Glutamatergic neuron (in vitro differentiated cells): Measurements from ENCODE around the gene QKI. TPM values are rescaled to one million over a fixed set of nuclear protein-coding genes. Genes with fewer than 3 reads are reported as not detected.

Experiments
- DNase-seq: peaks from one replicate; pipeline ENCODE4 v3.0.0; 2022
- H3K27ac Mint-ChIP-seq: one replicate; pipeline ENCODE4 v1.8.0; 2020; ENCODE audit warnings: mild to moderate bottlenecking, mixed read lengths, inconsistent platforms; ENCODE audit not compliant: unreplicated experiment
- H3K27me3 Mint-ChIP-seq: one replicate; pipeline ENCODE4 v1.8.0; 2020; ENCODE audit warnings: mild to moderate bottlenecking, moderate library complexity, mixed read lengths, inconsistent platforms; ENCODE audit not compliant: unreplicated experiment
- H3K36me3 Mint-ChIP-seq: one replicate; pipeline ENCODE4 v1.8.0; 2020; ENCODE audit warnings: mild to moderate bottlenecking, mixed read lengths, inconsistent platforms; ENCODE audit not compliant: unreplicated experiment
- H3K4me1 Mint-ChIP-seq: one replicate; pipeline ENCODE4 v1.8.0; 2020; ENCODE audit warnings: mild to moderate bottlenecking, low read depth, mixed read lengths, inconsistent platforms; ENCODE audit not compliant: unreplicated experiment
- H3K4me3 Mint-ChIP-seq: one replicate; pipeline ENCODE4 v1.8.0; 2020; ENCODE audit warnings: mild to moderate bottlenecking, mixed read lengths, inconsistent platforms; ENCODE audit not compliant: unreplicated experiment
- H3K9me3 Mint-ChIP-seq: one replicate; pipeline ENCODE4 v1.8.0; 2020; ENCODE audit warnings: mild to moderate bottlenecking, moderate library complexity, mixed read lengths, inconsistent platforms; ENCODE audit not compliant: unreplicated experiment
- CTCF ChIP-seq: fragments of 200-600 bp; sonication (generic); IDR thresholded peaks from one replicate; pipeline ENCODE4 v1.5.0; 2021; ENCODE audit not compliant: partially characterized antibody, unreplicated experiment
- total RNA-seq: library from RNA; stranded (reverse); fragmentation: NEBNext Ultra II Directional; extraction: Animal tissue kit (Norgen Biotek cat#: 25700); gene quantifications from one replicate; pipeline ENCODE4 v1.2.1, GENCODE V29; 2021; ENCODE audit not compliant: unreplicated experiment

QKI gene
- total RNA-seq, 1 donor from 2014 or later = 50.5 TPM

- no peaks in the 10 kb centered on the region for H3K27me3 Mint-ChIP-seq
- no peak for TF ChIP-seq CTCF
- peaks cover 8% of the 10 kb centered on the region for H3K4me1 Mint-ChIP-seq
- H3K36me3 Mint-ChIP-seq = no peaks in the 10 kb centered on the region
- no peaks in the 10 kb centered on the region for H3K9me3 Mint-ChIP-seq
- no peak overlapping the region for H3K4me3 Mint-ChIP-seq
- no peak overlapping the region for H3K27ac Mint-ChIP-seq
- no peak for DNase-seq
Observed at GRCh38 chr6:163460307-163460782, 45.8 kb downstream of the QKI start.

- no peak for TF ChIP-seq CTCF
- Mint-ChIP-seq H3K36me3 (no peaks in the 10 kb centered on the region), H3K4me3 (no peak overlapping the region), H3K27me3 (no peaks in the 10 kb centered on the region), H3K4me1 (peaks cover 6% of the 10 kb centered on the region), H3K27ac (no peak overlapping the region), H3K9me3 (no peaks in the 10 kb centered on the region)
- no peak for DNase-seq
Observed at GRCh38 chr6:163461696-163462095, 47.2 kb downstream of the QKI start.

- no peak for TF ChIP-seq CTCF
- Mint-ChIP-seq H3K27me3 (no peaks in the 10 kb centered on the region), H3K4me3 (no peak overlapping the region)
Observed at GRCh38 chr6:163463180-163463579, 48.7 kb downstream of the QKI start.

GRCh38 chr6:163463795-163464194, 49.3 kb downstream of the QKI start:
- H3K27me3 Mint-ChIP-seq = no peaks in the 10 kb centered on the region
- no peak overlapping the region for H3K27ac Mint-ChIP-seq
- DNase-seq = no peak
- H3K4me1 Mint-ChIP-seq = peaks cover 8% of the 10 kb centered on the region
- no peak for TF ChIP-seq CTCF
- H3K4me3 Mint-ChIP-seq = no peak overlapping the region
- no peaks in the 10 kb centered on the region for H3K9me3 Mint-ChIP-seq
- H3K36me3 Mint-ChIP-seq = no peaks in the 10 kb centered on the region

More at GRCh38 chr6:163463180-163463579, 48.7 kb downstream of the QKI start:
- Mint-ChIP-seq H3K27ac (no peak overlapping the region), H3K4me1 (peaks cover 4% of the 10 kb centered on the region), H3K9me3 (no peaks in the 10 kb centered on the region), H3K36me3 (no peaks in the 10 kb centered on the region)
- DNase-seq = no peak

- TF ChIP-seq CTCF = no peak
- Mint-ChIP-seq H3K36me3 (peaks cover 21% of the 10 kb centered on the region), H3K27ac (no peak overlapping the region), H3K27me3 (no peaks in the 10 kb centered on the region), H3K4me3 (no peak overlapping the region), H3K4me1 (peaks cover 6% of the 10 kb centered on the region), H3K9me3 (peaks cover 4% of the 10 kb centered on the region)
- DNase-seq = no peak
Observed at GRCh38 chr6:163466839-163467390, 52.4 kb downstream of the QKI start.
